CD4-positive, alpha-beta T cell treated with Interleukin-17A for 1 hour (primary cell): ENCODE data around the gene ADGRB2.

Source experiments
- DNase-seq: peaks from one replicate; pipeline ENCODE4 v3.0.0-alpha.2; 2020

The ADGRB2 gene

DNA sequence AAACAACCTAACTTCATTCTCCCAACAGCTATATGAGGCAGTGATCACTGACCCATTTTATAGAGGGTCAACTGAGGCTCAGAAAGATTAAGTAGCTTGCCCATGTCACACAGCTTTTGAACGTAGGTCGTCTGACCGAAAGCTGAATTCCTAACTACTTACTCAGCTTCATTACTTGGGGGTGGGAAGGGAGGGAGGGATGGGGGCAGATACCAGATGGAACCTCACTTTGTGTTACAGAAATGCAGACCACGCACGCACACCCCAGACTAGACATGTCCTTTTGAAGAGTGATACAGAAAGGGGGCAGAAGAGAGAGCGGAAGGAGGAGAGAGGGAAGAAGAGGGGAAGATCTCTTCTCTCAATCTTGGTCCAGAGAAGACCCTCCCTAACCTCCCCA, 2.3 kb downstream of the ADGRB2 start:
- DNase-seq = no peak

DNA sequence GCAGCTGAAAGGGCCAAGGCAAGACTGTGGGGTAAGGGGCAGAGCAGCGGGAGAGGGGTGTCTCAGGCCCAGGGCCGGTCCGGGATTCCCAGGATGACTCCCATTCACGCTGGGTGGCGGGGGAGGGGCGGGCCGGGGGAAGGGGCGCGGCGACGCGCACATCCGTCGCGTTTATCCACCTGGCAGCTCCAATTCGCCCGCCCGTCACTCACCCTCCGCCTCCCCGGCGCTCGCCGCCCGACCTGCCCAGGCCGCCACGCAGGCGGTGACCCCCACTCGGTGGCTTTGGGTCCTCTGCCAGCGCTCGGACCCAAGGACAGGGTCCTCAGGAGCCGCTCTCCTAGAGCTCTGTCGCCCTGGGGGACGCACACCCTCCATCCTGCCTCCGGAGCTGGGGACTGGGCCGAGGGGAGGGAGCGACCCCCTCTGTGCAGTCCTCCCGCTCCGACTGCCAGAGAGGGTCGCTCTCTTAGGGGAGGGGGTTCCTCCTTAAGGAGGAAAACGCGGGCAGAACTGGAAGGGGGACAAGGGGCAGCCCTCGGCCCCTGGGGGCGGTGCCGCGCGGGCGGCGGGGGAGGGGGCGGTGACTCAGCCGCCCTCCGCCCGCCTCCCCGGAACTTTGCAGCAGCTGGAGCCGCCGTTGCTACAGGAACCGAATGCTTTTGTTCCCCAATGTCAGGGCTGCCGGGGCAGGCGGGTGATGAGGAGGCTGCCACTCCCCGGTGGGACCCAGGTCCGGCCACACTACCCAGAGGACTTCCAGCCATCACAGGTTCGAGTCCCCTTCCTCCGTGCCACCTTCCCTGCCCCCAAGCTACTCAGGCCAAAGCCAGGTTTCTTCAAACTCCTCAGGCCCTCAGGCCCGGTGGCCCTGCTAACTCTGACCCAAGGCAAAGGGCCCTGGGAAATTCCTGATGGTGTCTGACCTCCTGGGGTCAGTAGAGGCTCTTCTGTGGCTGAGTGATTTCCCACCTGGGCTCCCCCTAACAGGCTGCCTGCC, 3.4 kb downstream of the ADGRB2 start:
- DNase-seq = peak; percentile 77

DNA sequence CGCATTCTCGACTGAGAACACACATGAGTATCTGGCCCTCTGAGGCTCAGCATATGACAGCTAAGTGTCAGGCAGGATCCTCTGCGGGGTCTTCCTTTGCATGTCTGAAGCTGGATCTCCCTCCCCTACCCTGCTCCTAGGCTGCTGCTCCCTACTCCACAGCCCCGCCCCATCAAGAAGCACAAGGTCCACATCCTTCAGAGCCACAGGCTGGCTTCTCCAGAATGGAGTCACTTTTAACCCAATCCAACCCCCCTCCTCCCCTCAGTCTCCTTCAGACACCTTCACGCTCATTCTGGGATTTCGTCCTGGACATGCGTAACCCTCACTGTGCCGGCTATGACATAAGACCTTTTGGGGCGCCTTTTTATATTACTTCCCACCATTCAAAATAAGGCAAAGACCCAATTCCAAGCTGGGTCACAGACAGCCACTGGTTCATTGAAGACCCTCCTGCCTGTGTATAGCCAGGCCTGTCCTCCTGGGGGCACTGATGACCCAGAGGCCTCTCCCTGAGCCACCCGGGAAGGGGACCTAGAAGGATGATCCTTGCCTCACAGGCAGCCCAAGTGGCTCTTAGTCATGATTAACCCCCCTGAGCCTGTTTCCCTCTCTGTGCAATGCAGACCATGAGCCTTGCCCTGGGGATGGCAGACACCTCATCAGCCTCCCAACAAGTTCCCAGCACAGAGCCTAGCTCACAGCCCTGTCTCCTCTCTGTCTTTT, 4.7 kb downstream of the ADGRB2 start:
- no peak for DNase-seq

DNA sequence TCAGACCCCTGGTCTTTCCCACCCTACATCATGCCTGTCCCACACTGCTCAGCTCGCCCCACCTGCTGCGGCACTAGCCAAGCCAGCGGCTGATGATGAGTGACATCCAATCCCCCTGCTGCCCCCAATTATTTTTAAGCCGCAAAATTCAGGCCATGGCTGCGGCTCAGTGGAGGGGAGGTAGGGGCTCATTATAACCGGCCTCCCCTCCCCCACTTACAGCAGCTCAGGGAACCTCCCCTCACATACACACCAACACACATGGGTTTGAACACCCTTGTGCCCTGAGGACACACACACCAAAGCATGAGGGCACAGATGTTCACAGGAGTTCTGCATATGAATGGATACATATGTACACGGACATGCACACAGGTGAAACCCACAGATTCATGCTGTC, 5.3 kb downstream of the ADGRB2 start:
- no peak for DNase-seq

DNA sequence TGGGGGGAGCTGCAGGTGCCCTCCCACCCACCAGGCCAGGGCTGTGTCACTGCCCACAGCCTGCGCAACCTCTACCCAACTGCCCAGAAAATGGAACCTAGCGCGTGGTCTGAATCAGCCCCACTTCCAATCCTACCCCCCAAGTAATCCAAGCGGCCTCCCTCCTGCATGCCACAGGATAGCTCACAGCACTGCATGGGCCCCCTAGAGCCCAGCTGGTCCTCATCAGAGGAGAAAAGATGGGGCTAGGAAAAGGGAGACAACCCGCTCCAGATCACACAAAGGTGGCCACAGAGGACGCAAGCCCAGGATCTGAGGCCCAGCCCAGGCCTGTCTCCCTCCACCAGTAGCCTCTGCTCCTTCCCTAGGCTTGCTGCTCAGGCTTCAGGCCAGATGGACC, 6.2 kb downstream of the ADGRB2 start:
- no peak for DNase-seq

DNA sequence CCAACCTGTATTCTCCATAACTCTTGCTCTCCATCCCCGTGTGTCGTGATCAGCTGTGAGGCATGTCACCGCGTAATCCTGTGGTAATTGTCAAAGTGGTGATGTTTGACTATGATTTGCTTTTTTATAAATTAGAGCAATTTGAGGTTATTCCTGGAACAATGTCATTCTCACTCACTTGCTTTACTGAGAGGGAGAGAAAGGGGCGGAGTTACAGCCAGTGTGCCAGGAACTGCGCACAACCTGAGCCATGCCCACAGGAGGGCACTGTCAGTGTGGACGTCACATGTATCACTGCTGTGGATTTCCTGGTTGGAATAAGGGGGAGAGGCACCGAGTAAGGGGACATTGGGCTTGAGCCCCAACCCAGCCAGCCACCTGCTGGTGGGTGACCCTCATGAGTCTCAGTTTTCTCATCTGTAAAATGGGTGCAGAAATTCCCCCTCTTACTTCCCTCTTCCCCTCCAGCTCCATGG, 6.9 kb downstream of the ADGRB2 start:
- DNase-seq = no peak

DNA sequence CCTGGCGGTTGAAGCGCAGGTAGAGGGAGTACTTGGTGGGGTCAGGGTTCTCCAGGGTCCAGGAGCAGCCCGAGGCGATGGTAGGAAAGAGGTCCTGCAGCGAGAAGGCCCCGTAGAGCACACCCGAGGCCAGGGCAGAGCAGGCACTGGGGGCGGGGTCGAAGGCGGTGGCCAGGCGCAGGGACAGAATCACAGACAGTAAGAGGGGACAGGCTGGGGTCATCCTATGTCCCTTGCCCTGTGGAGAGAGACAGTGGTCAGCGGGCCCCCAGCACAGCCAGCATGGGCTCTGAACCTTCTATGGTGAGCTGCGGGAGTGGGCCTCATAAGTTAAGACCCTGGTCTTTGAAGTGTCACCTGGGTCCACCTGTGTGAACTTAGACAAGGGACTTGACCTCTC, 7.6 kb downstream of the ADGRB2 start:
- no peak for DNase-seq

DNA sequence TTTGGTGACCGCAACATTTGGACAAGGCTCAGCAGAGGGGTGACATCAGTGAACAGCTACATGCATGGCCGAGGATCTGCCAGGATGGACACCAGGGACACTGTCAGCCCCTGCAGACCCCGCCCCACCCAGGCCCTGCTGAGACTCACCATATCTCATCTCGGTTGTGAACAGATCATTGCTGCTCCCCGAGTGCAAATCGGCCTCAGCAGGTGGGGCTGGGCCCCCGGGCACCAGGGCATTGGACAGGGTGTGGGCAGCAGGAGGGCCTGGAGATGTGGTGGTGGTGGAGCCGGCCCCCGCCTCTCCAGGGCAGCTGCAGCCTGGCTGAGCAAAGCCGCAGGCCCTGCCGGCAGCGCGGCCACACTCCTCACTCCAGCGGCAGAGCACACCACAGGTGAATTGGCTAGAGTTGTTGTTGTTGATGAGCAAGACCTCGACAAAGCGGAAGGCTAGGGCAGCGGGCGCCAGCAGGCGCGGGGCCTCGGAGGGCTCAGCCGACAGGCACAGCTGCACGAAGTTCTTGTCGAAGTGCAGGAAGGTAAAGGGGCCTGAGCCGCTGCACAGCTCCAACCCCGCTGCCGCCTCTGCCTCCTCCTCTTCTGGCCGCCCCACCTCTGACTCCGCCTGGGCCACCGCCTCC, 8.2 kb downstream of the ADGRB2 start:
- DNase-seq = no peak

DNA sequence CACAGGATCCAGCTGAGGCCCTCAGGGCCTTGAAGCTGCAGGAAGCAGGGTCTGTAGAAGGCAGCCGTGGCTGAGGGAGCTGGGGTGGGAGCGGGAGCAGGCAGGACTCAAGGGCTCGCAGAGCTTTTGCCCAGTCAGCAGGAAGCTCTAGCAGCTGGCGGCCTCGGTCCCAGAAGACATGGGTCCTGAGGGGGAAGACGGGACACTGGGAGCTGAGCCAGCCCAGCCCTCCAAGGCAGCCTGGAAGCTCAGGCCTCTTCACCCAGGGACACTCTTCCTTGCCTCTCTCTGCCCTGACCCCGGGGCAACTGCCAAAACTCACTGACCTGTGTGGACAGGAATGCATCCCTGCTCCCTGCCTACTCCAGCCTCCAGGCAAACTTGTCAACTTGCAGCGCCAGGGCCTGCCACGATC, 8.9 kb downstream of the ADGRB2 start:
- no peak for DNase-seq

DNA sequence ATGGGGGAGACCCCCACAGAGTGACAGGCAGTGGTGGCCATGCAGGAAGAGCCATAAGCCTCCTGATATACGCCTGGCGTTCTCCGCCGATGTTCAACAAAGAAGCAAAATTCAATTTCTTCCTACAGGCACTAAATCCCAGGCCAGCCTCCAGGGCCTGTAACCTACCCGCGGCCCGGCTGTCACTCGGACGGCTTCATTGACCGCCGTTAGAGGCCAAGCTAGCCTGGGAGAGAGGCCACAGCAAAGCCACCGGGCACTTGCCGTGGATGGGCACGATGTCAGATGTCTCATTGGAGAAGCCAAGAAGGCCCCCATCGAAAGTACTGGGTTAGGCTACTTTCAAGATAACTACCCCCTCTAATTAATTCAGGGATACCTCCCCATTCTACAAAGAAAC, 9.7 kb downstream of the ADGRB2 start:
- no peak for DNase-seq

DNA sequence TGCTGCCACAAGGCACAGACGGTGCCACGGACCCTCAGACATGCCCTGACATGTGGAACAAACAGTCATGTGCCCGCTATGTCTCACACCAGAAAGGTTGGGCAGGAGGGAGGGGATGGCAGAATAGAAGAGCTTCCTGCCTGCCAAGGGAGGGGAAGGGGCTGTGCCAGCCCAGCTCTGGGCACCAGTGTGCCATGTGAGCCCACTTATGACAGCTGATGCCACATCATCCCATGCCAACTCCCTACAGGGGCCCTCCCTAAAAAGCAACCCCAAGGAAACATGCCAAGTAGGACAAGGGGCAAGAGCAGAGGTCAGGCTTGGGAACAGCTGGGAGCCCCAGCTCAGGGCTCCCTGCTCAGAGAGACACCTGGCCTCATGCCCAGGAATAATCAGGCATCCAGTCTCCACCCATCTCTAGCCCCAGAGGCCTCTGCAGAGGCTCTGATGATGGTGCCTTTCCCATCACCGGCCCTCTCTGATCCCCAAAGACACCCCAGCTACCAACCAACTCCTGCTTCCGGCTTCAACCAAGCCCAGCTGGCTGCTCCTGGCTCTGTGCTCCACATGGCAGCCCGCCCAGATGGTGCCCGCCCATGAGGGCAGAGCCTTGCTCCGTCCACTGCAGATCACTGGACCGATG, 10.3 kb downstream of the ADGRB2 start:
- no peak for DNase-seq

DNA sequence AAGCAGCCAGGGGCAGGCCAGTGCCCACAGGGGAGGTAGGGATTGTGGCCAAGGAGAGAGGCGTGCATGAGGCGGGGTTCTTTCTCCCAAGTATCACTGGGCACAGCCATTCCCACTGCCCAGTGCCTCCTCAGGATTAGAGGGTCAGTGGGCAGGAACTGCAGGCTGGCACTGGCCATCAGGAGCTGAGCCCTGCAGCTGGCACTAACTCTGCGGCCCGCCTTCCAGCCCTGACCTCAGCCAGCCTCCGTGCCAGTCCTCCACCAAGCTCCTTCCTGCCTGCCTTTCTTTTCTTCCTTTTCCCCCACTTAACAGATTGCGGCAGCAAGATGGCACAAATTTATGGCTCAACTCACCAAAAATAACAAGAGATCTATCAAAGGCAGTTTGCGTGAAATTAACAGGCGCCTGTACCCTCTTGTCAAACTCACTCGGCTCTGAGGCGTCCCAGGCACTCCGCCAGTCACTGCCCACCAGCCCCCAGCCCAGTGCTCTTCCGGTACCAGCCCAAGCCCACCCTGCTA, 11.1 kb downstream of the ADGRB2 start:
- no peak for DNase-seq

DNA sequence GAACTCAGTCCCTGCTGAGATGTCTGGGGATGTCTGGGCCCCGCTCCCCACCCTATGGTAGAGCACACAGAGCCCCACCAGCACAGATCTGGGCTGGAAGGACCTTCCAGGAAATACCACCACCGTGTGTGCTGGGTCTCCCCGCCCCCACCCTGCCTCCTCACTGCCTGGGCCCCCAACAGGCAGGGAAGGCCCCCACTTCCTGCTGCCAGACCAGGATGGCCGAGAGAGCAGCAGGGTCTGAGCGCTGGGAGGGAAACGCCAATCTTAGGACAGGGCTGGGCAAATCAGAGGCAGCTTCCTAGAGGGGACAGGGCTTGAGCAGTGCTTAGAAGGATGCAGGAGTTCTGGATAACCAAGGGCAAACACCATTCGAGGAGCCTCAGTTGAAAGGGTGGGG, 11.9 kb downstream of the ADGRB2 start:
- no peak for DNase-seq

DNA sequence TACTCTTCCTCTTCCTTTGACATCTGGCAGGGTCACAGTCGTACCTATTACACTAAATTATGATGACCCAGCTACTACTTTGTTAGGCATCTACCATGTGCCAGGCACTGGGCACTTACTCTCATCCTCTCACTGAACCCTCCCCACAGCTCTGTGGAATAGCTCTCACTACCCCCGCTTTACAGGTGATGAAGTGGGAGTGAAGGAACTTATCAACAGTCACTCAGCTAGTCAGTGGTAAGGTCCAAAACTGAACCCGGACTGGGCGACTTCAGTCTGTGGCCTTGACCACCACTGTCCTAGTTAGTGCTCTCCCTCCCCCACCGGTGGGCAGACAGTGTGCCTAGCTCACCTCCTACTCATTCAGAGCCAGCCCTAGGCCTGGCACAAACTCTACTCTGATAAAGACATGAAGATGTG, 12.3 kb downstream of the ADGRB2 start:
- DNase-seq = no peak

DNA sequence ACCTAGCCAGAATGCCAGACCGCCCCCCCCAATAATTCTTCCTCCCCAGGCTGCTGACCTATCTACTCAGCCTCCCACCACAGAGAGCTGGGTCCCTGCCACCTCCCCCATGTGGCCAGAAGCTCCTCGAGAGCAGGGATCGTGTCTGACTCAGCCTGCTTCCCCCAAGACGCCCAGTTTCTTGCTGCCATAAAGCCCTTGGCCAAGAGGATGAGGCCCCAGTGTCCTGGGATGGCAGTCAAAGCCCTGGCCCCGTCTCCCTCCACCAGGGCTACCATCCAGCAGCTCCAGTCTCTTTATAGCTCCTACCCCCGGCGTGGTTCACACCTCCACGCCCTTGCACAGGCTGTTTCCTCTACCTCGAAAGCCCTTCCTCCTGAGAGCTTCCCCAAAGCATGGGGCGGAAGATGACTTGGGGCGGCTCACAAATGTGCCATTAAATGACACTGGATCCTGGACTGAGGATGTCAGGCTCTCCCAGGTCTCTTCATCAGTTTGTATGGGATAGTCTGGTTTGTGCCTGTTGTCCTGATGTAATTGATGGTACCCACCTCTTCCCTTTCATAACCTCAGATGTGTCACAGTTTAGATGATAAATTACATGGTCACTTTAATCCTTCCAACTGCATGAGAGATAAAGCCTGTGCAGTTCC, 13.2 kb downstream of the ADGRB2 start:
- peak; percentile 52 for DNase-seq

DNA sequence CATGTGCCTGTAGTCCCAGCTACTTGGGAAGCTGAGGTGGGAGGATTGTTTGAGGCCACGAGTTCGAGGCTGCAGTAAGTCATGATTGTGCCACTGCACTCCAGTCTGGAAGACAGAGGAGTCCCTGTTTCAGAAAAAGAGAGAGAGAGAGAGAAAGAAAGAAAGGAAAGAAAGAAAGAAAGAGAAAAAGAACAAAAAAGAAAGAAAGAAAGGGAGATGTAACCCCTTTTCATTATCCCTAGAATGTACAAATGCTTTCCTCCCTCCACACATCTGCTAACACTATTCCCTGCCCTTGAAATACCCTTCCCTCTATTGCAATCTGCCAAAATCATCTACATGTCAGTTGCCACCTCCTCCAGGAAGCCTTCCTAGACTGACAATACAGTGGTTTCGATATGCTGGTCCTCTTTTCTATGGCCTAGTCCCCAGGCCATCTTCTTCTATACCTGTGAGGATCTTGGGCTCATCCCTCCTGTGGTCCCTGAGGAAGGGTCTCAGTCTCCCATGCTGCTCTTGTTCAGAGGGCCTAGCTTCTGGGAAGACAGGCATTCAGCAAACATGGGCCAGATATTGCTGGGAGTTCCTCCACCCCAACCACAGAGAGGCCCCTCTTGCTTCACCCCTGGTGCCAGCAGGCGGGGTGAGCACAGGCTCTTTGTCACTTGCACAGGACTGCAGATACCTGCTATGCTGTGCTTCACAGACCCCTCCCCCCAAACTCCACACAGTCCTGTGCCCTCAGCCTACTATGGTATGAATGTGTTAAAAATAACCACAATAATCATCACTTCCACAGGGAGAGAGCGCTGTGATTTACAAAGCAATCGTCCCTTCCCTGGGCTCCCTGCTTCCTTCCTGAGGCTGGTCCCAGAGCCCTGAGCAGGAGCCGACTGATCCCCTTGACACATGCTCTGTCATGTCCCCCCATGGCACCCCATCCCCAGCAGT, 14.1 kb downstream of the ADGRB2 start:
- no peak for DNase-seq

DNA sequence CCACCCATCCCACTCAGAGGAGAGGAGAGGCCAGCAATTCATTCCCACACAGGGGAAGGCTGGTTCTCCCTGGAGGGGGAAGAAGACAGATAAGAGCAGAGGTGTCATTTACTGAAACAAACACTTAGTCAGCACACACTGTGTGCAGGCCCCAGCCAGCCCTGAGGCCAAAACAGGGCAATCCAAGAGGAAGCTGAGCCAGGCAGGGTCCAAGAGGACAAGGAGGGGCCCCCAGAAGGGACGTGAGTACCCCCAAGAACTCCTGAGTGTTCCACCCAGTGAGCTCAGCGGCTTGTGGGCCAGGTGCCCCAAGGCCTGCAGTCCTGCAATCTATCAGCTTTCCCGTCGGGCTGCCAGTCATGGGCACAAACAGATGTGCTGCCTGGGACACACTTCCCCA, 15.8 kb downstream of the ADGRB2 start:
- no peak for DNase-seq

DNA sequence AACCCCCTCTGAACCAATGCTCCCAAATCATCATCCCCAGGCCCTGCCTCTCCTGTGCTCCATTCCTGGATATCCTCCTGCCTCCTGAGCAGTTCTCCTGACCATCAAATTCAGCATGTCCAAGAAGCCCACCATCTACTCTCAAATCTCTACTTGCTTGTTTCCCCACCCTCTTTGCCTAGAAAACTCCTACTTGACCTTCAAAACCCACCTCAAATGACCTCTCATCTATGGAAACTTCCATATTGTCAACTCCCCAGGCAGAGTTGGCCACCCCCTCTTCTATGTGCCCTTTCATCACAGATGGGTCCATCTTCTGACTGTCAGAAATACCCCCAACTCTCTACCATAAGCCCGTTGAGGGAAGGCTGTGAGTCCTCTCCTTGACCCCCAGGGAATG, 16.8 kb downstream of the ADGRB2 start:
- DNase-seq = no peak

DNA sequence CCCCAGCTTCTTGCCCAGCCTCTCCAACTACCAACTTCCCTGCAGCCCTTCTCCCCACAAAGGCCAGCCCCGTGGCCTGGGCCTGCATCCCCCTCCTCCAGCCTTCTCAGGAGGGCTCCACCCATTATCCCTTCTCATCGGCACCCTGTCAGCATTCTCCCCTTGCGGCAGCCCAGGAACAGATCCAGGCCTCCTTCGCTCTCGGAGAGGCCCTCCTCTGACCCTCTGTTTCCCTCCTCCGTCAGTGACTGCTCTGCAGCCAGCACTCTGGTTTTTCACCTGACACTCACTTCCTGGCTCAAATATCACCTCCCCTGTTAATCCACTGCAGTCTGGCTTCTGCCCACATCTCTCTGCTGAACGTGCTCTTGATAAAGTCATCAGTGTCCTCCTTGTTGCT, 17.5 kb downstream of the ADGRB2 start:
- DNase-seq = no peak

DNA sequence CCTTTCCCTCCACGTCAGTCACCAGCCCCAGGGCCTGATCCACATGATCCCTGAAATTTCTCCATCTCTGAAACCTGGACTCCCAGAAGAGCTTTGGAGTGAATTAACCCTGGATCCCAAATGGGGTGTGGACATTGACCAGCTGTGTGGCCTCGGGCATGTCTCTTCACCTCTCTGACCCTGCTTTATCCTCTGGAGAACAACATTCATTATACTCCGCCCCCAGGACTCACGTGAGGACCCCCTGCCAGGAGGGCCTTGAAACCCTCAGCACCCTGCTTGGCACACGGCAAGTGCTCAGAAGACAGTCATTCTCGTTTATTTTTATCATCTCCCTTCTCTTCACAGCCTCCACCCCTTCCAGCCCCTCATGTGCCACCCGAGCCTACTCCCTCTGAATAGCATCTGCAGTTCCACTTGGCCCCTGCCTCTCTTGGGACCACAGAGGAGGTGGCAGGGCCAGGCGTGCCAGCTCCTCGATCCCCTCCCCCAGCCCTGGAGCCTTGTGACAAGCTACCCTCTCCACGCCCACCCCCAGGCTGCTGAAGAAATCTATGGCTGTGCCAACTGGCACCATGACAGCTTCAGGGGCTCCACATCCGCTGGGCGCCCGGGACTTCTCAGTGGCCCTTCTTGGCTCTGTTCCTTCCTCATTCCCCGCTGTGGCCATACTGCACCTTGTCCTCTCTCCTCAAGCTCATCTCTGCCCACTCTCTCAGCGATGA, 18.0 kb downstream of the ADGRB2 start:
- DNase-seq = no peak
